ENCODE data around the gene BTNL9. TPM values are rescaled to one million over a fixed set of nuclear protein-coding genes. Genes with fewer than 3 reads are reported as not detected.
"Not testable (repeated sequence)": the region's sequence is repeated elsewhere in the genome, so short reads cannot be mapped to it uniquely, and the experiment has no call there.

The BTNL9 gene
- total RNA-seq, 4 donors from 2014 or later: 9.0 to 36.9 (median 18.9) TPM

GRCh38 chr5:181044093-181044599, 4.1 kb downstream of the BTNL9 start:
- Histone ChIP-seq H3K27ac (peak overlapping the region in 1 of 2 donors; percentile 24), H3K36me3 (no peaks in the 10 kb centered on the region), H3K27me3 (peaks cover 0 to 4% of the 10 kb centered on the region in 2 donors), H3K4me1 (no peaks in the 10 kb centered on the region), H3K4me3 (no peak overlapping the region), H3K9me3 (no peaks in the 10 kb centered on the region)
- TF ChIP-seq POLR2A (IDR thresholded peaks at IDR 0.05): no peak
- TF ChIP-seq CTCF (IDR thresholded peaks at IDR 0.05): no peak
- intact Hi-C loops (cut with DNase I; ENCODE audit: low total_unique reads): no loop called here
- no peak for DNase-seq

- intact Hi-C loops (cut with DNase I; ENCODE audit: low total_unique reads): no loop called here
- Histone ChIP-seq H3K9me3 (no peaks in the 10 kb centered on the region), H3K36me3 (no peaks in the 10 kb centered on the region), H3K27me3 (peaks cover 0 to 4% of the 10 kb centered on the region in 2 donors), H3K27ac (peak overlapping the region in 1 of 2 donors; percentile 24), H3K4me3 (no peak overlapping the region), H3K4me1 (no peaks in the 10 kb centered on the region)
- DNase-seq: peak in 1 of 2 donors; percentile 26
- TF ChIP-seq POLR2A (IDR thresholded peaks at IDR 0.05) (no peak), CTCF (IDR thresholded peaks at IDR 0.05) (no peak)
Measured at GRCh38 chr5:181044662-181045305, 4.7 kb downstream of the BTNL9 start.

- no peak for DNase-seq
- H3K27ac ChIP-seq: no peak overlapping the region
- TF ChIP-seq POLR2A (IDR thresholded peaks at IDR 0.05) (no peak), CTCF (IDR thresholded peaks at IDR 0.05) (no peak)
- H3K4me3 ChIP-seq: no peak overlapping the region
- no peaks in the 10 kb centered on the region for H3K9me3 ChIP-seq
- H3K4me1 ChIP-seq: no peaks in the 10 kb centered on the region
- H3K27me3 ChIP-seq: peaks cover 0 to 4% of the 10 kb centered on the region in 2 donors
- H3K36me3 ChIP-seq: no peaks in the 10 kb centered on the region
- intact Hi-C loops (cut with DNase I; ENCODE audit: low total_unique reads): no loop called here
Measured at GRCh38 chr5:181045316-181045715, 5.2 kb downstream of the BTNL9 start.

GRCh38 chr5:181045857-181046256, 5.8 kb downstream of the BTNL9 start:
- intact Hi-C loops (cut with DNase I; ENCODE audit: low total_unique reads); H3K27ac ChIP-seq; H3K4me1 ChIP-seq; H3K36me3 ChIP-seq; H3K9me3 ChIP-seq; H3K4me3 ChIP-seq; DNase-seq; H3K27me3 ChIP-seq: not testable (repeated sequence)

GRCh38 chr5:181047288-181047687, 7.2 kb downstream of the BTNL9 start:
- no peak overlapping the region for H3K4me3 ChIP-seq
- DNase-seq: no peak
- intact Hi-C loops (cut with DNase I; ENCODE audit: low total_unique reads): no loop called here

More at GRCh38 chr5:181047288-181047687, 7.2 kb downstream of the BTNL9 start:
- H3K4me1 ChIP-seq: no peaks in the 10 kb centered on the region
- H3K36me3 ChIP-seq: no peaks in the 10 kb centered on the region
- no peak for TF ChIP-seq CTCF (IDR thresholded peaks at IDR 0.05)
- no peak for TF ChIP-seq POLR2A (IDR thresholded peaks at IDR 0.05)
- no peaks in the 10 kb centered on the region for H3K9me3 ChIP-seq
- H3K27ac ChIP-seq: no peak overlapping the region
- H3K27me3 ChIP-seq: peaks cover 0 to 4% of the 10 kb centered on the region in 2 donors
